Neural progenitor cell (in vitro differentiated cells): ENCODE results near the gene ZFAND6.

Experiments
- EZH2 ChIP-seq: fragments of 200-600 bp; sonication (generic); IDR thresholded peaks from 2 replicates; pipeline ENCODE4 v1.6.1; 2017; ENCODE audit warnings: antibody characterized with exemption, mild to moderate bottlenecking, moderate library complexity
- EZH2phosphoT487 ChIP-seq: fragments of 200-600 bp; sonication (generic); IDR thresholded peaks from 2 replicates; pipeline ENCODE4 v1.6.1; 2017; ENCODE audit warnings: antibody characterized with exemption
- TF ChIP-seq, protein P1 (sequence below): fragments of 200-600 bp; sonication (generic); IDR thresholded peaks from 2 replicates; pipeline ENCODE4 v1.5.1; 2017; ENCODE audit warnings: antibody characterized with exemption, mild to moderate bottlenecking

DNA sequence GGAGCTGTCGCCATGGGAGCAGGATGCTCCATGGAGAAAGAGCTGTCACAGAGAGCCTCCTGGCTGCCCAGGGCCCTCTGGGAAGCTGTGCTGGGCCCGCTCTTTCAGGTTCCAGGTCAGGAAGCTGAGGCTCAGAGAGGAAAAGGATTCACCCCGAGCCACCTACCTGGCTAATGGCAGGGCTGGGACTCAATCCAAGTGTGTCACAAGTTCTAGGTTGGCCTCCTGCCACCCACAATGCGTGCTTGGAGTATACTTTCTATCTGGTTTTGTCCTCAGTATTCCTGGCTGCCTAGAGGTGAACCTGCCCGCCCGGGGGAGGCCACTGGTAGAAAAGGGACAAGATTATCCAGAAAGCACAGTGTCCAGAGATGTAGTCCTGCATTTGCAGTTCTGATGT is 117.0 kb downstream of the ZFAND6 start:
- TF ChIP-seq, protein P1, sequence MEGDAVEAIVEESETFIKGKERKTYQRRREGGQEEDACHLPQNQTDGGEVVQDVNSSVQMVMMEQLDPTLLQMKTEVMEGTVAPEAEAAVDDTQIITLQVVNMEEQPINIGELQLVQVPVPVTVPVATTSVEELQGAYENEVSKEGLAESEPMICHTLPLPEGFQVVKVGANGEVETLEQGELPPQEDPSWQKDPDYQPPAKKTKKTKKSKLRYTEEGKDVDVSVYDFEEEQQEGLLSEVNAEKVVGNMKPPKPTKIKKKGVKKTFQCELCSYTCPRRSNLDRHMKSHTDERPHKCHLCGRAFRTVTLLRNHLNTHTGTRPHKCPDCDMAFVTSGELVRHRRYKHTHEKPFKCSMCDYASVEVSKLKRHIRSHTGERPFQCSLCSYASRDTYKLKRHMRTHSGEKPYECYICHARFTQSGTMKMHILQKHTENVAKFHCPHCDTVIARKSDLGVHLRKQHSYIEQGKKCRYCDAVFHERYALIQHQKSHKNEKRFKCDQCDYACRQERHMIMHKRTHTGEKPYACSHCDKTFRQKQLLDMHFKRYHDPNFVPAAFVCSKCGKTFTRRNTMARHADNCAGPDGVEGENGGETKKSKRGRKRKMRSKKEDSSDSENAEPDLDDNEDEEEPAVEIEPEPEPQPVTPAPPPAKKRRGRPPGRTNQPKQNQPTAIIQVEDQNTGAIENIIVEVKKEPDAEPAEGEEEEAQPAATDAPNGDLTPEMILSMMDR, result no peak
- TF ChIP-seq EZH2phosphoT487, result no peak
- no peak for TF ChIP-seq EZH2
